Activated B cell treated with CpG ODN at 0.5 μM for 24 hours (primary cell): Measurements from ENCODE around the gene TGM1. TPM values are rescaled to one million over a fixed set of nuclear protein-coding genes. Genes with fewer than 3 reads are reported as not detected.

ENCODE experiments used
- ATAC-seq: fragments of 200-7000 bp; cut with Tn5 transposase; one replicate; pipeline ENCODE4 v1.10.0; 2021; ENCODE audit warnings: low read depth, mild to moderate bottlenecking, moderate library complexity
- CTCF ChIA-PET: fragments of 350-600 bp; sonication (Branson Sonifier 250); formaldehyde crosslinking; loops from one replicate; lab custom pipeline; 2021; ENCODE audit warnings: antibody characterized with exemption; lab: Charles Lee
- POLR2A ChIA-PET: fragments of 350-600 bp; sonication (Branson Sonifier 250); formaldehyde crosslinking; loops from one replicate; lab custom pipeline; 2021; ENCODE audit warnings: antibody characterized with exemption; lab: Charles Lee
- DNase-seq: peaks from one replicate; pipeline ENCODE4 v3.0.0; 2022
- H3K27ac Mint-ChIP-seq: one replicate; pipeline ENCODE4 v1.8.0; 2020; ENCODE audit warnings: mixed read lengths
- H3K27me3 Mint-ChIP-seq: one replicate; pipeline ENCODE4 v1.8.0; 2021; ENCODE audit warnings: mixed read lengths
- H3K36me3 Mint-ChIP-seq: one replicate; pipeline ENCODE4 v1.8.0; 2021; ENCODE audit warnings: low read depth, mixed read lengths
- H3K4me1 Mint-ChIP-seq: one replicate; pipeline ENCODE4 v1.8.0; 2021; ENCODE audit warnings: mixed read lengths
- H3K4me3 Mint-ChIP-seq: one replicate; pipeline ENCODE4 v1.8.0; 2020; ENCODE audit warnings: mild to moderate bottlenecking, mixed read lengths
- H3K9me3 Mint-ChIP-seq: one replicate; pipeline ENCODE4 v1.8.0; 2020; ENCODE audit warnings: mixed read lengths
- intact Hi-C: fragments of 100-400 bp; cut with micrococcal nuclease; formaldehyde crosslinking; loops from one replicate; pipeline ENCODE4 v1.15.1; 2024
- total RNA-seq: library from RNA; stranded (reverse); gene quantifications from 2 replicates; pipeline ENCODE4 v1.2.3, GENCODE V29; 2022
- TF ChIP-seq, protein P1 (sequence below): fragments of 200-600 bp; IDR thresholded peaks from one replicate; pipeline ENCODE4 v1.8.0; 2022; ENCODE audit warnings: antibody characterized with exemption, mild to moderate bottlenecking

The TGM1 gene
- total RNA-seq, 1 donor from 2014 or later: 6.5 TPM

DNA sequence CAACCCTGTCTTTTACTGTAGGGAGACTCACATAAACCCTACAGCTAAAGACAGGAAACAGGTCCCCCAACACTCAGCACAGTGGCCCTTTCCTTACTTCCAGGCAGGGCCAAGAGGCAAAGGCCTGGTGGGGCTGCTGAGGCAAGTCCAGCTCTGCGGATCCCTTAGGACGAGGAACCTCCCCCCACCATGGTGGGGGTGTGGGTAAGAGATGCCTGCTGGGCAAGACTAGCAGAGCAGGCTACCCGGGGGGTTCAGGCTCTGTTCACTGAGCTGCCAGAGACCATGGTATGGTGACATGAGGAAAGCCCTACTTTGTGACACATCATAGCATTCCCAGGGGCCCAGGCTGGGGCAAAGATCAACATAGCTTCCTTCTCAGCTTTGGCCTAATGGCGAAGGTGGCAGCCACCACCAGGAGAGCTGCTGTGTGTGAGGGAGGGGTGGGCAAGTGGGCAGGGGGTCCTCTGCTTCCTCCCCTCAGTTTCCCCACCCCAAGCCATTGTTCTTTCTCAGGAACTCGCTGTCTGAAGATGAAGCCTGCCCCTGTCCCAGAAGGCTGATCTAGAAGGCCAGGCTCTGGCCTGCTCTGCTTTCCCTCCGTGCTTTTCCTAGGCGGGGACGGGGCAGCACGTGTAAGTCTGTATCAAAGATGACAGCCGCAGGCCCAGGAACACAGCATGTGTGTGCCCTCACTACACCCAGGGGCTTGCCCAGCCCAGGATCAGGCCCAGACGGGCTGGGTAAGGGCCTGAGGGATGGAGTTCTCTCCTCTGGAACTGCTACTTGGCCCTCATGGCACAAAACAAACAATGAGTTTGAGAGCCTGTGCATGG is 10.5 kb downstream of the TGM1 start:
- Mint-ChIP-seq H3K27ac (no peak overlapping the region), H3K9me3 (no peaks in the 10 kb centered on the region), H3K4me3 (no peak overlapping the region), H3K27me3 (no peaks in the 10 kb centered on the region), H3K36me3 (peaks cover 34% of the 10 kb centered on the region), H3K4me1 (peaks cover 3% of the 10 kb centered on the region)
- CTCF ChIA-PET: interaction anchor here (0.8 to 2.0 kb wide), 3 partner anchors 18 to 144 kb away, joined by 3 to 7 read pairs (median 4); no protein-coding TSS in a partner anchor
- intact Hi-C loops: no loop called here
- no peak for DNase-seq
- TF ChIP-seq, protein P1, sequence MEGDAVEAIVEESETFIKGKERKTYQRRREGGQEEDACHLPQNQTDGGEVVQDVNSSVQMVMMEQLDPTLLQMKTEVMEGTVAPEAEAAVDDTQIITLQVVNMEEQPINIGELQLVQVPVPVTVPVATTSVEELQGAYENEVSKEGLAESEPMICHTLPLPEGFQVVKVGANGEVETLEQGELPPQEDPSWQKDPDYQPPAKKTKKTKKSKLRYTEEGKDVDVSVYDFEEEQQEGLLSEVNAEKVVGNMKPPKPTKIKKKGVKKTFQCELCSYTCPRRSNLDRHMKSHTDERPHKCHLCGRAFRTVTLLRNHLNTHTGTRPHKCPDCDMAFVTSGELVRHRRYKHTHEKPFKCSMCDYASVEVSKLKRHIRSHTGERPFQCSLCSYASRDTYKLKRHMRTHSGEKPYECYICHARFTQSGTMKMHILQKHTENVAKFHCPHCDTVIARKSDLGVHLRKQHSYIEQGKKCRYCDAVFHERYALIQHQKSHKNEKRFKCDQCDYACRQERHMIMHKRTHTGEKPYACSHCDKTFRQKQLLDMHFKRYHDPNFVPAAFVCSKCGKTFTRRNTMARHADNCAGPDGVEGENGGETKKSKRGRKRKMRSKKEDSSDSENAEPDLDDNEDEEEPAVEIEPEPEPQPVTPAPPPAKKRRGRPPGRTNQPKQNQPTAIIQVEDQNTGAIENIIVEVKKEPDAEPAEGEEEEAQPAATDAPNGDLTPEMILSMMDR: no peak
- no peak for ATAC-seq
- POLR2A ChIA-PET: interaction anchor here (1.5 to 2.3 kb wide), 2 partner anchors 10 to 19 kb away, joined by 8 to 15 read pairs; partner anchors contain the start of genes RABGGTA and TINF2

DNA sequence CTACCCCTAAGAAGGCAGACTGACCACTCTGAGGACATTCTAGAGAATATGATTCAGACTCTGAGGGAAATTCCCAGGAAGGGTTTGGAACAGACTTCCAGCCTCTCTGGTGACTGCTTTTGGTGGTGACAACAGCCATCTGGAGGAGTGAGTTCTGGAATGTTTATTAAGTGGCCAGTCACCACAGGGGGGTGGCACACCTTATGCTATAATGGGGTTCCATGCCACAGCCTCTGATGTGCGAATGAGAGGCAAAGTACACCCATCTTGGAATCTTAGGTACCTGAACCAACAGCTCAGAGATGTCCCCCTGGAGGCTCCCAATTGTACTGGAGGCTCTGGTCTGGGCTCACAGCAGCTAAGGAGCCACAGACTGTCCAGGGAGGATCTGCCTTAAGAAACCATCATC is 11.1 kb downstream of the TGM1 start:
- ATAC-seq: no peak
- POLR2A ChIA-PET: interaction anchor here (1.5 to 2.3 kb wide), 2 partner anchors 9 to 19 kb away, joined by 8 to 15 read pairs; partner anchors contain the start of genes RABGGTA and TINF2
- no peaks in the 10 kb centered on the region for H3K9me3 Mint-ChIP-seq
- peaks cover 7% of the 10 kb centered on the region for H3K4me1 Mint-ChIP-seq
- DNase-seq: no peak
- TF ChIP-seq, protein P1: no peak
- H3K4me3 Mint-ChIP-seq: no peak overlapping the region
- no peak overlapping the region for H3K27ac Mint-ChIP-seq
- intact Hi-C loops: no loop called here
- peaks cover 28% of the 10 kb centered on the region for H3K36me3 Mint-ChIP-seq
- no peaks in the 10 kb centered on the region for H3K27me3 Mint-ChIP-seq
- CTCF ChIA-PET: interaction anchor here (0.8 to 2.0 kb wide), 3 partner anchors 29 to 144 kb away, joined by 3 to 7 read pairs (median 3); no protein-coding TSS in a partner anchor

DNA sequence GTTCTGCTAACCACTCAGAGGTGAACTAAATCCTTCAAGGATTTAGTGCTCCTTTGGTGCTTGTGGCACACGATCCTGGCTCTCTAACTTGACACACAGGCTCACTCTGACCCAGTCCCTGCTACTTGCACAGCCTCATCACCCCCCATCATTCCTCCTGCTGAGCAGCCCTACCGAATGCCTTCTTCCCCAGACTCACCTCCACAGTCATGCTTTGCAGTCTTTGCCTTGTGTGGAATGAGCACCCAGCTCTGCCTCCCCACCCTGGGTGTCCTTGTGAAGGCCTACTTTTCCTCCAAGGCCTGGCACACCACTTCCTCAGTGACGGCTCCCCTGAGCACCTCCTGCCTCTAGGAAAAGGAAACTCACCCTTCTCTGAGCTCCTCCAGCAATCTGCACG is 12.6 kb downstream of the TGM1 start:
- DNase-seq (no peak), ATAC-seq (no peak)
- TF ChIP-seq, protein P1: no peak
- H3K27me3 Mint-ChIP-seq: no peaks in the 10 kb centered on the region
- ChIA-PET POLR2A (interaction anchor here (1.1 kb wide), 1 partner anchor 8 kb away, joined by 6 read pairs; the partner anchor contains the start of gene TINF2), CTCF (no interaction called here)
- H3K4me3 Mint-ChIP-seq: no peak overlapping the region
- H3K27ac Mint-ChIP-seq: no peak overlapping the region
- intact Hi-C loops: no loop called here
- peaks cover 23% of the 10 kb centered on the region for H3K36me3 Mint-ChIP-seq
- no peaks in the 10 kb centered on the region for H3K9me3 Mint-ChIP-seq
- peaks cover 11% of the 10 kb centered on the region for H3K4me1 Mint-ChIP-seq

DNA sequence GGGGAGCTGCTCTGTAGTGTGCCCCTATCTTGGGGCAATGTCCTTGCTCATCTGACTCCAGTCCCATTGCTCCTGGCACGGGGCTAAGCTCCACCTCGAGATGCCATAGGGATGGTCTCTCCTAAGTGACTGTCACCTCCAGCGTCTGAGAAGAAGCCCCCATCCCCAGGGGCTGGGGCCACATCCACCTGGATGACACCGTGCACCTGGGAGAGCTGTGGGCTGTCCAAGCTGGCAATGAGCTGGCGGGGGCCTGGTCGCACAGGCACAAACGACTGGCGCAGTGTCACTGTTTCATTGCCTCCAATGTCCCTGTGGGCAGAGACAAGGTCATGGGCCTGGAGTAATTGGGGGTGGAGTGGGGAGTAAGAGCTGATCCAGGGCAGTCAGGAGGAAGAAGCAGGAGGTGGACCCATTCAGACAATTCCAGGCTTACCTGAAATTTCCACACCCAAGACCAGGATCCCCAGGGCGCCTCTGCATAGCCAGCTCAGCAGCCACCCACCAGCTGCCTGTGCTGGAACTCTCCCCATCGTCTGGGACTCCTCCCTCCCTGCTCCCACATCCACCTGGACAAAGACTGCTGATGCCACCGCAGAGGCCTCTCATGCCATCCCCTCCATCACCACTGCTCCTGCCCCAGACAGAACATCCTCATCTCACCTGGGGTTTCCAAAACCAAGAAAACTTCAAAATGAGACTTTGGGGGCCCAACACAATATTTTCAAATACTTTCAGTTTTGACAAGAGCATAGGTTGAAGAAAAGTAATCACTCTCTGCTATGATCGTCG is 13.6 kb downstream of the TGM1 start:
- Mint-ChIP-seq H3K4me3 (no peak overlapping the region), H3K27me3 (no peaks in the 10 kb centered on the region), H3K4me1 (peaks cover 14% of the 10 kb centered on the region), H3K36me3 (peaks cover 18% of the 10 kb centered on the region), H3K27ac (no peak overlapping the region), H3K9me3 (no peaks in the 10 kb centered on the region)
- ATAC-seq (no peak), DNase-seq (no peak)
- TF ChIP-seq, protein P1: no peak
- intact Hi-C loops: no loop called here
- CTCF ChIA-PET: interaction anchor here (0.7 to 1.5 kb wide), 3 partner anchors 21 to 59 kb away, joined by 3 to 4 read pairs (median 4); partner anchors contain the start of genes CIDEB and RABGGTA
- POLR2A ChIA-PET: interaction anchor here (1.0 to 1.6 kb wide), 3 partner anchors 21 to 47 kb away, joined by 3 to 7 read pairs (median 5); partner anchors contain the start of gene RABGGTA
